ENCODE measurements around the gene CTIF.

- TF ChIP-seq CTCF (IDR thresholded peaks at IDR 0.05) (no peak), ZFX (IDR thresholded peaks at IDR 0.05; ENCODE audit: borderline replicate concordance) (no peak)
Measured at GRCh38 chr18:48602759-48603390, 64.0 kb downstream of the CTIF start.

Data from 22Rv1 (cell line).